Endodermal cell (in vitro differentiated cells): ENCODE measurements around the gene CGB3. TPM values are rescaled to one million over a fixed set of nuclear protein-coding genes. Genes with fewer than 3 reads are reported as not detected.
A peak's percentile ranks its signal among the peaks of the same experiment; 100 is the strongest.
"Not testable (repeated sequence)": the region's sequence is repeated elsewhere in the genome, so short reads cannot be mapped to it uniquely, and the experiment has no call there.

Experiments used
- DNase-seq: peaks from one replicate; pipeline ENCODE4 v3.0.0-alpha.2; 2017
- H3K27ac ChIP-seq: 2 replicates; pipeline ENCODE4 v1.5.1; 2013; ENCODE audit warnings: mild to moderate bottlenecking, low read depth, low read length, moderate library complexity
- H3K27me3 ChIP-seq: 2 replicates; pipeline ENCODE4 v1.6.1; 2013; ENCODE audit warnings: mild to moderate bottlenecking, low read length, moderate library complexity; ENCODE audit not compliant: insufficient read depth, control insufficient read depth, poor library complexity, severe bottlenecking
- H3K36me3 ChIP-seq: 2 replicates; pipeline ENCODE4 v1.7.0; 2013; ENCODE audit warnings: mild to moderate bottlenecking, low read length, moderate library complexity; ENCODE audit not compliant: control insufficient read depth, insufficient read depth
- H3K4me1 ChIP-seq: one replicate; pipeline ENCODE4 v1.7.0; 2013; ENCODE audit warnings: low read length; ENCODE audit not compliant: control insufficient read depth, insufficient read depth
- H3K4me3 ChIP-seq: 2 replicates; pipeline ENCODE4 v1.5.1; 2013; ENCODE audit warnings: mild to moderate bottlenecking, low read length, moderate library complexity
- H3K9ac ChIP-seq: 2 replicates; pipeline ENCODE4 v1.6.1; 2013; ENCODE audit warnings: mild to moderate bottlenecking, low read length, moderate library complexity; ENCODE audit not compliant: poor library complexity, severe bottlenecking; ENCODE audit errors: extremely low read depth
- H3K9me3 ChIP-seq: 2 replicates; pipeline ENCODE4 v1.6.1; 2013; ENCODE audit warnings: mild to moderate bottlenecking, low read length, moderate library complexity; ENCODE audit not compliant: control insufficient read depth
- H3K27ac Mint-ChIP-seq: 2 replicates; pipeline ENCODE4 v1.8.0; 2020; ENCODE audit warnings: mixed read lengths
- H3K27me3 Mint-ChIP-seq: 2 replicates; pipeline ENCODE4 v1.8.0; 2021; ENCODE audit warnings: mild to moderate bottlenecking, mixed read lengths; ENCODE audit not compliant: insufficient read depth
- H3K36me3 Mint-ChIP-seq: 2 replicates; pipeline ENCODE4 v1.8.0; 2020; ENCODE audit warnings: low read depth, mixed read lengths
- H3K4me1 Mint-ChIP-seq: 2 replicates; pipeline ENCODE4 v1.8.0; 2020; ENCODE audit warnings: mixed read lengths
- H3K4me3 Mint-ChIP-seq: 2 replicates; pipeline ENCODE4 v1.8.0; 2020; ENCODE audit warnings: mild to moderate bottlenecking, moderate library complexity, mixed read lengths
- H3K9me3 Mint-ChIP-seq: 2 replicates; pipeline ENCODE4 v1.8.0; 2020; ENCODE audit warnings: mild to moderate bottlenecking, mixed read lengths
- CTCF ChIP-seq: fragments of 200-600 bp; sonication (generic); conservative IDR thresholded peaks from 2 replicates; pipeline ENCODE4 v1.5.0; 2021; ENCODE audit warnings: antibody characterized with exemption, mild to moderate bottlenecking
- WGBS, 2 experiments: methylation state at CpG; one replicate each; pipeline versions ENCODE4 v1.1.5 to v1.1.7; 2013; ENCODE audit warnings: missing lambda C conversion rate in 2 of 2, mixed read lengths in 1 of 2; ENCODE audit not compliant: insufficient coverage in 1 of 2, insufficient read length in 1 of 2; 5-methylcytosine and 5-hydroxymethylcytosine counted together
- total RNA-seq, 2 donors: library from RNA; stranded (reverse); fragmentation: NEBNext Ultra II Directional in 1 of 2; extraction: Animal tissue kit (Norgen Biotek cat#: 25700) in 1 of 2; gene quantifications; 2 replicates in 1 of 2; 3 replicates in 1 of 2; pipeline ENCODE4 v1.2.1, GENCODE V29; 2021

Gene CGB3
- total RNA-seq, 2 donors from 2014 or later, result not detected

GRCh38 chr19:49049011-49049410 lies 24.9 kb upstream of the CGB3 start, which contains the start of gene CGB8:
CGB8 (minus strand) TSS chr19:49049111; CDS start chr19:49048739, 372 bp downstream.
- H3K27me3 ChIP-seq, H3K4me1 ChIP-seq, H3K27ac Mint-ChIP-seq, DNase-seq, H3K36me3 Mint-ChIP-seq, H3K9me3 ChIP-seq, H3K36me3 ChIP-seq, H3K4me1 Mint-ChIP-seq, H3K9me3 Mint-ChIP-seq, H3K9ac ChIP-seq, H3K4me3 Mint-ChIP-seq, H3K4me3 ChIP-seq, H3K27ac ChIP-seq: not testable (repeated sequence)
- WGBS, 2 experiments, result 50 to 82% methylated on average over 1 to 10 of the region's 12 CpGs
- H3K27me3 Mint-ChIP-seq, result peaks cover 20% of the 10 kb centered on the region

GRCh38 chr19:49043548-49043947 lies 19.4 kb upstream of the CGB3 start, which contains the start of gene CGB5:
CGB5 (plus strand) TSS chr19:49043848; CDS start chr19:49044210, 362 bp downstream.
- not testable (repeated sequence) for H3K9me3 Mint-ChIP-seq, H3K4me3 Mint-ChIP-seq, H3K27me3 ChIP-seq, H3K36me3 ChIP-seq, H3K4me3 ChIP-seq, H3K9ac ChIP-seq, H3K4me1 Mint-ChIP-seq, H3K4me1 ChIP-seq, H3K9me3 ChIP-seq, H3K27ac Mint-ChIP-seq, H3K36me3 Mint-ChIP-seq, H3K27ac ChIP-seq, H3K27me3 Mint-ChIP-seq, DNase-seq
- WGBS, 2 experiments, result 89% methylated on average over 7 to 12 of the region's 15 CpGs

GRCh38 chr19:49042666-49043065 lies 18.5 kb upstream of the CGB3 start:
- H3K9me3 ChIP-seq, DNase-seq, H3K27ac ChIP-seq, H3K9me3 Mint-ChIP-seq, H3K9ac ChIP-seq, H3K36me3 ChIP-seq, H3K27me3 Mint-ChIP-seq, H3K4me3 Mint-ChIP-seq, H3K27ac Mint-ChIP-seq, H3K27me3 ChIP-seq, H3K4me1 Mint-ChIP-seq, H3K4me1 ChIP-seq, H3K4me3 ChIP-seq, H3K36me3 Mint-ChIP-seq: not testable (repeated sequence)
- 83% methylated on average over 1 of the region's 4 CpGs; no CpG with 5 or more reads in 1 of the 2 experiments for WGBS, 2 experiments

- Mint-ChIP-seq H3K4me3 (no peak overlapping the region), H3K27me3 (peaks cover 8% of the 10 kb centered on the region), H3K4me1 (no peaks in the 10 kb centered on the region), H3K9me3 (no peaks in the 10 kb centered on the region), H3K27ac (no peak overlapping the region), H3K36me3 (no peaks in the 10 kb centered on the region)
- Histone ChIP-seq H3K9me3 (no peaks in the 10 kb centered on the region), H3K4me1 (no peaks in the 10 kb centered on the region), H3K4me3 (no peak overlapping the region), H3K36me3 (no peaks in the 10 kb centered on the region), H3K27me3 (no peaks in the 10 kb centered on the region), H3K9ac (no peak overlapping the region), H3K27ac (no peak overlapping the region)
- TF ChIP-seq CTCF, result no peak
- WGBS, 2 experiments, result 80 to 84% methylated on average over 6 to 17 of the region's 17 CpGs
- peak; percentile 63 for DNase-seq
Observed at GRCh38 chr19:49042177-49042576, 18.0 kb upstream of the CGB3 start.

- not testable (repeated sequence) for H3K36me3 Mint-ChIP-seq, H3K27ac ChIP-seq, H3K27ac Mint-ChIP-seq, H3K36me3 ChIP-seq, H3K4me1 Mint-ChIP-seq, H3K27me3 ChIP-seq, H3K9me3 ChIP-seq, H3K4me3 Mint-ChIP-seq, H3K4me3 ChIP-seq, DNase-seq, H3K9me3 Mint-ChIP-seq, H3K4me1 ChIP-seq, H3K9ac ChIP-seq
- WGBS, 2 experiments, result 75 to 100% methylated on average over 1 to 2 of the region's 9 CpGs
- H3K27me3 Mint-ChIP-seq, result peaks cover 15% of the 10 kb centered on the region
Observed at GRCh38 chr19:49039736-49040135, 15.6 kb upstream of the CGB3 start.

GRCh38 chr19:49038557-49039276 lies 14.6 kb upstream of the CGB3 start:
- not testable (repeated sequence) for H3K36me3 Mint-ChIP-seq, H3K27me3 ChIP-seq, H3K9me3 Mint-ChIP-seq, H3K9me3 ChIP-seq, H3K4me3 Mint-ChIP-seq, DNase-seq, H3K4me3 ChIP-seq, H3K36me3 ChIP-seq, H3K4me1 Mint-ChIP-seq, H3K9ac ChIP-seq, H3K4me1 ChIP-seq, H3K27ac ChIP-seq, H3K27ac Mint-ChIP-seq
- 83 to 86% methylated on average over 18 to 26 of the region's 26 CpGs for WGBS, 2 experiments
- peaks cover 15% of the 10 kb centered on the region for H3K27me3 Mint-ChIP-seq
